KMS-11 (cell line): ENCODE data around the gene CUL2.
"Not testable (repeated sequence)": the region's sequence is repeated elsewhere in the genome, so short reads cannot be mapped to it uniquely, and the experiment has no call there.

Experiments
- H2AFZ ChIP-seq: fragments of 200-600 bp; sonication (generic); 2 replicates; pipeline ENCODE4 v1.6.1; 2016; ENCODE audit warnings: antibody characterized with exemption, mixed run types, low read depth
- H3K27ac ChIP-seq: fragments of 200-600 bp; sonication (generic); 2 replicates; pipeline ENCODE4 v1.6.1; 2016; ENCODE audit warnings: mild to moderate bottlenecking, mixed run types
- H3K27me3 ChIP-seq: fragments of 200-600 bp; sonication (generic); 2 replicates; pipeline ENCODE4 v1.6.1; 2017; ENCODE audit warnings: mild to moderate bottlenecking, low read depth, mixed run types, moderate library complexity; ENCODE audit not compliant: insufficient read depth
- H3K36me3 ChIP-seq: fragments of 200-600 bp; sonication (generic); 2 replicates; pipeline ENCODE4 v1.6.1; 2017; ENCODE audit warnings: mild to moderate bottlenecking, mixed run types; ENCODE audit not compliant: insufficient read depth
- H3K4me1 ChIP-seq: fragments of 200-600 bp; sonication (generic); 2 replicates; pipeline ENCODE4 v1.6.1; 2016; ENCODE audit warnings: mild to moderate bottlenecking, low read depth, mixed run types; ENCODE audit not compliant: poor library complexity, severe bottlenecking
- H3K4me2 ChIP-seq: fragments of 200-600 bp; sonication (generic); 2 replicates; pipeline ENCODE4 v1.7.0; 2016; ENCODE audit warnings: mild to moderate bottlenecking, mixed run types
- H3K4me3 ChIP-seq: fragments of 200-600 bp; sonication (generic); IDR thresholded peaks from 2 replicates; pipeline ENCODE4 v1.6.1; 2017; ENCODE audit warnings: low read depth, low read length, mixed read lengths; ENCODE audit not compliant: insufficient read depth
- H3K79me2 ChIP-seq: fragments of 200-600 bp; sonication (generic); 2 replicates; pipeline ENCODE4 v1.6.1; 2016; ENCODE audit warnings: low read depth, mixed run types; ENCODE audit not compliant: insufficient read depth
- H3K9ac ChIP-seq: fragments of 200-600 bp; sonication (generic); 2 replicates; pipeline ENCODE4 v1.6.1; 2016; ENCODE audit warnings: mild to moderate bottlenecking, mixed run types
- H4K20me1 ChIP-seq: fragments of 200-600 bp; sonication (generic); 2 replicates; pipeline ENCODE4 v1.6.1; 2016; ENCODE audit warnings: mild to moderate bottlenecking, mixed run types; ENCODE audit not compliant: insufficient read depth
- CTCF ChIP-seq: fragments of 200-600 bp; sonication (generic); conservative IDR thresholded peaks from 2 replicates; pipeline ENCODE4 v1.6.1; 2017; ENCODE audit warnings: low read depth, mild to moderate bottlenecking, antibody characterized with exemption, low read length, moderate library complexity, mixed read lengths

The CUL2 gene

DNA sequence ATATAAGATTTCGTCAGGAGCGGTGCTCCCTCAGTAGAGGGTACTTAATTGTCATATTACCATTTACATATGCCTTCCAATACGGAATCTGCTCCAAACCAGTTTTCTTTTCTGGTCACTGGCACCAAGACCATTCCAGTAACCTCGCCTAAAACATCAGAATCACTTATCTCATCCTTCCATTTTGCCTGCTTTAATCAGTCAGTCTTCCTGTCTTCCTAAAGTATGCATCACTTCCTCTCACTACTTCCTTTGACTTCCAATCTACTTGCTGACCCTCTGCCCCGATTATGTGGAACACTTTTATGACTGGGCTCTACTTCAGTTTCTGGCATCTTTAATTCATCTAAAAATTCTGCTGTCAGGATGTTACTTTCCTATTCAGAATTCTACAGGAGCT lies 33.5 kb downstream of the CUL2 start:
- TF ChIP-seq CTCF: no peak
- Histone ChIP-seq H4K20me1 (no peaks in the 10 kb centered on the region), H3K27ac (no peak overlapping the region), H3K4me3 (no peak overlapping the region), H3K4me1 (no peaks in the 10 kb centered on the region), H3K36me3 (no peaks in the 10 kb centered on the region), H2AFZ (no peak overlapping the region), H3K9ac (no peak overlapping the region), H3K27me3 (no peaks in the 10 kb centered on the region), H3K79me2 (no peaks in the 10 kb centered on the region), H3K4me2 (no peak overlapping the region)

DNA sequence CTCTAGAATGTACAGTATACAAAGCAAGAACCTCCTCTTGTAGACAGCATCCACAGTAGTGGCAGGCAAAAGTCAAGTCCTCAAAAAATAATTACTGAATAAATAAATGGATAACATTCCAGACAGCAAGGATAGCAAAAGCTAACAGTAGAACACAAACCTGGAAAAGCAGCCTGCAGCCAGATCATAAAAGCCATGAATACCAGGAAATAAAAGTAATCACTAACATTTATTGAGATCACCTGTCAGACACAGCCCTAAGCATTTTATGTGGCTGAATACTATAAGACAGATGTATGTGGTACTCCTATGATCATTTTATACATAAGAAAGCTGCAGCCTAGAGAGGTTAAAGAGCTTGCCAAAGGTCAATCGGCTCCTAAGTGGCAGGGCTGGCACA lies 34.0 kb downstream of the CUL2 start:
- Histone ChIP-seq H3K4me1 (no peaks in the 10 kb centered on the region), H3K27ac (no peak overlapping the region), H3K4me3 (no peak overlapping the region), H3K4me2 (no peak overlapping the region), H3K79me2 (no peaks in the 10 kb centered on the region), H3K27me3 (no peaks in the 10 kb centered on the region), H2AFZ (no peak overlapping the region), H3K36me3 (no peaks in the 10 kb centered on the region), H3K9ac (no peak overlapping the region), H4K20me1 (no peaks in the 10 kb centered on the region)
- TF ChIP-seq CTCF: no peak

DNA sequence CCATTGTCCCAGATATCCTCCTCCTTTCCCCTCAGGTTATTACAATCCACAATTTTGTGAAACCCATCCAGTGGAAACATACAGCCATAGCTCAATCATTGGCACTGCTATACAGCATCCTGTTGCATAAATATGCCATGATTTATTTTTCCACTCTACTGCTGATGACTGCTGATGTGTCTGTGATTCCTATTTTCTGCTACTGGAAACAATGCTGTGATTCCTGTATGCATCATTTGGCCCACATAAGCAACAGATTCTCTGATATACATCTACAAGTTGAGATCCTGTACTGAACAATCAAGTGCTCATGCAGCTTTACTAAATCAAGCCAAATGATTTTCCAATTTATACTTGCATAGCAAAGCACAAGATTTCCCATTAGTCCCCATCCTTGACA lies 39.6 kb downstream of the CUL2 start:
- no peak overlapping the region for H3K9ac ChIP-seq
- no peak for TF ChIP-seq CTCF

GRCh38 chr10:35046074-35046473 lies 44.1 kb downstream of the CUL2 start:
- Histone ChIP-seq H2AFZ (no peak overlapping the region), H4K20me1 (no peaks in the 10 kb centered on the region), H3K9ac (no peak overlapping the region), H3K79me2 (no peaks in the 10 kb centered on the region), H3K27me3 (no peaks in the 10 kb centered on the region), H3K36me3 (no peaks in the 10 kb centered on the region; the same call in 1 of the 2 replicates), H3K4me3 (no peak overlapping the region), H3K4me2 (no peak overlapping the region), H3K27ac (no peak overlapping the region), H3K4me1 (no peaks in the 10 kb centered on the region)
- no peak for TF ChIP-seq CTCF

More for the DNA sequence above, 39.6 kb downstream of the CUL2 start:
- Histone ChIP-seq H3K4me1 (no peaks in the 10 kb centered on the region), H3K4me2 (no peak overlapping the region), H3K79me2 (no peaks in the 10 kb centered on the region), H3K27me3 (no peaks in the 10 kb centered on the region), H2AFZ (no peak overlapping the region), H3K36me3 (no peaks in the 10 kb centered on the region; the same call in 1 of the 2 replicates), H3K4me3 (no peak overlapping the region), H4K20me1 (no peaks in the 10 kb centered on the region), H3K27ac (no peak overlapping the region)

DNA sequence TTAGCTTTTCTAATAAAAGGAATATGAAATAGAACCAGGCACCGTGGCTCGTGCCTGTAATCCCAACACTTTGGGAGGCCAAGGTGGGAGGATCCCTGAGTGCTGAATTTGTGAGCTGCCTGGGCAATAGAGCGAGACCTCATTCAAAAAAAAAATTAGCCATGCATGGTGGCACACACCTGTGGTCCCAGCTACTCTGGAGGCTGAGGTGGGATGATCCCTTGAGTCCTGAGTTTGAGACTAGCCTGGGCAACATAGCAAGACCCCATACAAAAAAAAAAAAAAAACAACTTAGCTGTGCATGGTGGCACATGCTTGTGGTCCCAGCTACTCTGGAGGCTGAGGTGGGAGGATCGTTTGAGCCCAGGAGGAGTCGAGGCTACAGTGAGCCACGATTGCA lies 44.9 kb downstream of the CUL2 start:
- not testable (repeated sequence) for H3K9ac ChIP-seq, H3K27ac ChIP-seq, H3K27me3 ChIP-seq, H3K36me3 ChIP-seq, H2AFZ ChIP-seq, H4K20me1 ChIP-seq, H3K4me1 ChIP-seq, H3K79me2 ChIP-seq, H3K4me2 ChIP-seq, H3K4me3 ChIP-seq
